Measurements from ENCODE around the gene DCLK1.

Gene DCLK1

GRCh38 chr13:35835989-35836388, 295.2 kb downstream of the DCLK1 start:
- no peak for DNase-seq

- no peak for DNase-seq
These were observed 297.4 kb downstream of the DCLK1 start for GRCh38 chr13:35833608-35834275.

- no peak for DNase-seq
These were observed 298.2 kb downstream of the DCLK1 start for GRCh38 chr13:35833031-35833430.

- DNase-seq, result no peak
These were observed 298.6 kb downstream of the DCLK1 start for GRCh38 chr13:35832551-35832950.

GRCh38 chr13:35830850-35831450, 300.2 kb downstream of the DCLK1 start:
- DNase-seq, result no peak

- DNase-seq, result no peak
These were observed 304.4 kb downstream of the DCLK1 start for GRCh38 chr13:35826626-35827254.

- DNase-seq, result no peak
These were observed 306.4 kb downstream of the DCLK1 start for GRCh38 chr13:35824825-35825224.

GRCh38 chr13:35824395-35824794, 306.8 kb downstream of the DCLK1 start:
- peak in 13 of 56 donors; percentile 5 to 60 (median 13) for DNase-seq

GRCh38 chr13:35822666-35823065, 308.5 kb downstream of the DCLK1 start:
- DNase-seq, result no peak

GRCh38 chr13:35818633-35819067, 312.5 kb downstream of the DCLK1 start:
- no peak for DNase-seq

GRCh38 chr13:35817642-35818607, 313.3 kb downstream of the DCLK1 start:
- DNase-seq, result no peak

GRCh38 chr13:35814605-35815011, 316.6 kb downstream of the DCLK1 start:
- DNase-seq, result no peak

- no peak for DNase-seq
These were observed 318.4 kb downstream of the DCLK1 start for GRCh38 chr13:35812736-35813135.

- no peak for DNase-seq
These were observed 320.9 kb downstream of the DCLK1 start for GRCh38 chr13:35810321-35810720.

- no peak for DNase-seq
These were observed 322.3 kb downstream of the DCLK1 start for GRCh38 chr13:35808846-35809245.

- DNase-seq, result no peak
These were observed 326.3 kb downstream of the DCLK1 start for GRCh38 chr13:35804901-35805300.

GRCh38 chr13:35797991-35798390, 333.2 kb downstream of the DCLK1 start:
- DNase-seq, result no peak

- no peak for DNase-seq
These were observed 333.9 kb downstream of the DCLK1 start for GRCh38 chr13:35797244-35797643.

- DNase-seq, result no peak
These were observed 334.6 kb downstream of the DCLK1 start for GRCh38 chr13:35796623-35797022.

GRCh38 chr13:35794734-35795389, 336.3 kb downstream of the DCLK1 start:
- DNase-seq, result no peak

- DNase-seq, result no peak
These were observed 337.4 kb downstream of the DCLK1 start for GRCh38 chr13:35793823-35794222.
